C4-2B (cell line): ENCODE results near the gene SOX2.

Experiments
- H3K27ac ChIP-seq: fragments of 450-650 bp; 2 replicates; pipeline ENCODE4 v1.5.1; 2017
- ZFX ChIP-seq: fragments of 450-650 bp; IDR thresholded peaks from 2 replicates; pipeline ENCODE4 v1.6.1; 2017
- TF ChIP-seq, protein P1 (sequence below): fragments of 450-650 bp; conservative IDR thresholded peaks from 2 replicates; pipeline ENCODE4 v1.5.1; 2017; ENCODE audit warnings: mild to moderate bottlenecking

The SOX2 gene

DNA sequence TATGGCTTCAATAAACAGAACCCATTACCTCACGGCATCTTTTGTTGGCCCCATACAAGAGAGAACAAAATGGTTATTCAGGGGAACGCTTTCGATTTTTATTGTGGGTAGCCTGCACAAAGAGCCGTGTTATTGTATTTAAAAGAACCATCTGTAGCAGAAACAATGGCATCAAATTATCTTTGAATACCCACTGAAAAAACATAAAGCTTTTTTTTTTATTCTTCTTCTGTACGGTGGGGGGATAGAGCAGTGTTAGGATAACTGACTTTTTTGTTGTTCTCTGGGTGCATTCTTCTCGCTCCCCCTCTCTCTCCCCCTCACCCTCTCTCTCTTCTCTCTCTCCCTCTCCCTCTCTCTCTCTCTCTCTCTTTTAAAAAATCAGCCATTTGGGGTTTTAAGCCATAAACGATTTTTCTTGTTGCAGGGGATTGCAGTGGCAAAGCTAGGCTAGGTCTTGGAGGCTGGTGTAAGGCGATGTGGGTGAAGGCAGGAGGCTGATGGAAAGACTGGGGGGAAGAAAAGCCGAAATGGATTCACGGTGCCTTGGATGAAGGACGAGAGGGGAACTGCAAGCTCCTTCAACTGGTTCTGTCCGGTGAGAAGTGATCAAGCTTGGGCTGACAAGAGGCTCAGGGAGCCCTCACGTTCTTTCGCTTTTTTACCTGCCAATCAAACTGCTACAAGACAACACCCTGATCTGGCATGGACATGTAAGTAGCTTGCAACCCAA lies 12.4 kb upstream of the SOX2 start:
- no peak overlapping the region for H3K27ac ChIP-seq
- TF ChIP-seq, protein P1, sequence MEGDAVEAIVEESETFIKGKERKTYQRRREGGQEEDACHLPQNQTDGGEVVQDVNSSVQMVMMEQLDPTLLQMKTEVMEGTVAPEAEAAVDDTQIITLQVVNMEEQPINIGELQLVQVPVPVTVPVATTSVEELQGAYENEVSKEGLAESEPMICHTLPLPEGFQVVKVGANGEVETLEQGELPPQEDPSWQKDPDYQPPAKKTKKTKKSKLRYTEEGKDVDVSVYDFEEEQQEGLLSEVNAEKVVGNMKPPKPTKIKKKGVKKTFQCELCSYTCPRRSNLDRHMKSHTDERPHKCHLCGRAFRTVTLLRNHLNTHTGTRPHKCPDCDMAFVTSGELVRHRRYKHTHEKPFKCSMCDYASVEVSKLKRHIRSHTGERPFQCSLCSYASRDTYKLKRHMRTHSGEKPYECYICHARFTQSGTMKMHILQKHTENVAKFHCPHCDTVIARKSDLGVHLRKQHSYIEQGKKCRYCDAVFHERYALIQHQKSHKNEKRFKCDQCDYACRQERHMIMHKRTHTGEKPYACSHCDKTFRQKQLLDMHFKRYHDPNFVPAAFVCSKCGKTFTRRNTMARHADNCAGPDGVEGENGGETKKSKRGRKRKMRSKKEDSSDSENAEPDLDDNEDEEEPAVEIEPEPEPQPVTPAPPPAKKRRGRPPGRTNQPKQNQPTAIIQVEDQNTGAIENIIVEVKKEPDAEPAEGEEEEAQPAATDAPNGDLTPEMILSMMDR = no peak
- no peak for TF ChIP-seq ZFX

DNA sequence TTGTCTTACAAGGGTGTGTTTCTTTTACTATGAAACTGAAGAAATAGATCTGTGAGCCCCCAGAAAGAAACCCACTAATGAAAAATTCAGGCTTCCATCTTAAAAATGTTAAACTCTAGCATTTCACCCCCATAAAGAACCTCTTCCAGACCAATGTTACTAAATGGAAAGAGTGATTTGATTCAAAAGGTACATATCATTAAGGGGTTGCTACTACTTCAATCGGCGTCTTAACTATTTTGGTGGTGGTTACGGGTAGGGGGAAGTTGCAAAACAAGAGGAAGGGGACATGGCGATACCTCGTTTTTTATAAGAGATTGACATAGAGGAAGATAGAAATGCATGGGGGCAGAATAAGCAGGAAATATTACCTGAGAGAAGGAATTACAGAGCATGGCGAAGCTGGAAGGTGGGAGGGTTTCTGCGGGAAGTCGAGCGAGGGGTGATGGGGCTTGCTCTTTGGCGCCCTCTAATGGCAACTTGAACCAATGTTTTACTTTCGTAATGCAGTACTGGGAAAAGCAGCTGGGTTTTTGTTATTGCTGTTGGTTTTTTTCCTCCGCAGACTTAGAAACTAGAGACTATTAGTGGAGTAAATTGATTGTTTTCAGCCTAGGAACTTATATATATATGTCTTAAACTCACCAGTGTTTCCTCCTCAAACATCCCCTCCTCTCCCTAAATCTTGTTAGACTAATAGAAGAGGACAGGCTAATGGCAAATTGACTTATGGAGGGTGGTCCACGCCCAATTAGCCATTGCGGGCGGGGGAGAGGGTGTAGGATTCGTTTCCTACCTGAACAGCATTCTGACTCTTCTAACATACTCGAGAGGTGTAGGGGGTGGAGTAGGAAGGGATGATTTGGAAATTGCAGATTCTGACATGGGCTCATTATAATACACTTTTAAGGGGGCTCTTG lies 11.3 kb upstream of the SOX2 start:
- H3K27ac ChIP-seq = no peak overlapping the region

DNA sequence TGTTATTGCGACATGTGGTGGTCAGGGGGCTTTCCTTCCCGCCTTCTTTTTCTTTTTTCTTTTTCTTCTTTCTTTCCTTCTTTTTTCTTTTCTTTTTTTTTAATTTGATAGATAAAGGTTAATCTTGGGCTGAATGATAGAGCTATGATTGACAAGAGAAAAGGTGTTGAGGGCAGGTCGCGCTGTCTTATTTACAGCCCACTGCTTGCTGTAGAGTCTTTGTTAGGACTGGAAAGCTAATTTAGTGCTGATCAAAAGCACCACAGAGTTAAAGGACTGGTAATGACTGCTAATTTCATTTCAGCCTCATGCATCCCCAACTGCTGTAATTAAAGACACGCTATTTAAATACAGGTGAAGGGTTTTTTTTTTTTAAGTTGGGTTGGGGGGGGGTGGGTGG lies 10.6 kb upstream of the SOX2 start:
- no peak overlapping the region for H3K27ac ChIP-seq
- TF ChIP-seq, protein P1 = no peak
- TF ChIP-seq ZFX = no peak

More for the DNA sequence above, 11.3 kb upstream of the SOX2 start:
- TF ChIP-seq ZFX = no peak
- TF ChIP-seq, protein P1 = peak; percentile 95

DNA sequence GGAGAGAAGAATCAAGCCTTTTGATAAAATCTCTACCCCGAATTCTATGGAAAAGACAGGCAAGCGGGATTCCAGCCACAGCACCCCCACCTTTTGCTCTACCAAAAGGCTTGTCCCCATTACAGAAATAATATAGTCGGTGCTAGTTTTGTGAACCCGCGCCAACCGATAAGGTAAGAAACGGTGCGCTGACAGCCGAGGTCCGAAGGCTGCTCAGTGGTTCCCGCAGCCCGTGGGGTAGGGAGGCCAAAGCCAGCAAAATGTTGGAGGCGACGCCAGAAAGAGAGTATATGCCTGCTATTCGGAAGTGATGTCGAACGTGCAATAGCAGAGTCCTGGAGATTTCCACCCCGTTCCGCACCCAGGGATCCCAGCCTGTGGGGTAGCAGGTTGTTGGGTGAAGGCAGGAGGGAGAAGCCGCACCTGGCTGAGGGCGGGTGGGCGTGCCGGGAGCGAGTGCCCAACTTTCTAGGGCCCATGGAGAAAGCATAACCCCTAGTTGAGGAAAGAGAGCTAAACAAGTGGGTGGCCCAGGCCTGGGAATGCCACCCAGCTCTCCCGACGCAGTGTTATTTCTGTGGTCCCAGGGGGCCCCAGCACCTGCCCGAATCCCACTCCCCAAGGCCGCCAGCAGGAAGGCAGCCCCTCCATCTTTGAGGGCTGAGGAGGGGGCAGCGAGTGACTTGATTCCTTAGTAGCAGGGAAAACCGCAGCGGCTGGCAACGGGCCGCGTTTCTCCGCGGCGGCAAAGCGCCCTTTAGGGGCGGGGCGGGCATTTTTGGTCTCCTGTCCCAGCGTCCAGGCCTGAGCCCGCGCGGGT lies 7.9 kb upstream of the SOX2 start:
- no peak overlapping the region for H3K27ac ChIP-seq
- no peak for TF ChIP-seq ZFX
- TF ChIP-seq, protein P1 = no peak

DNA sequence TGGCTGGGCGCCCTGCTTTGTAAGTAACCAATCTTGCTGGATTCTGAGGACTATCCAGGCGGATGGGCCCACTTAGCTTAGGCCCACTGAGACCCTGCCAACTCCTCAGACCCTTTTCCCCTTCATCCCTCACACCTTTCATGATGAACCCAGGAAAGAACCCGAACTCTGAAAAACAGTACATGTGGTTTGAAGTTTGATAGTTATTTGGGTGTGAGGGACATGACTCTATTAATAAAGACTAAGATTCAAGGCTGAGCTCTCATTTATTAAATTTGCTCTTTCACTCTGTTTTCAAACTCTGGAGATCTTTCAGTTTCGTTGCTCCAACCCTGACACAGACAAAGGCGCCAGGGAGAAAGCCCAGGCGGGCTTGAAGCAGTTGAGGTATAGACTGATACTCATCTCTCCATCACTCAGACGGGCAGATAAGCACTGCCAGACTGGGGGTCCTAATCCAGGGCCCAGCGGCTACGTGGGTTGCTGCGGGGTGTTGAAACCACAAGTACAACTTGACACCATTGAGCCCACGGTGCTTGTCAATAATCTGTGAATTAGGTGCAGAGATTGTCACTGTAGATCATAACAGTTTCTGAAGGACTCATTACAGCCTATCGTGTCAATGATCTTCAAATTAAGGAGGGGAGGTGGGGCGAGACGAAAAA lies 7.2 kb upstream of the SOX2 start:
- TF ChIP-seq, protein P1 = no peak
- no peak for TF ChIP-seq ZFX

DNA sequence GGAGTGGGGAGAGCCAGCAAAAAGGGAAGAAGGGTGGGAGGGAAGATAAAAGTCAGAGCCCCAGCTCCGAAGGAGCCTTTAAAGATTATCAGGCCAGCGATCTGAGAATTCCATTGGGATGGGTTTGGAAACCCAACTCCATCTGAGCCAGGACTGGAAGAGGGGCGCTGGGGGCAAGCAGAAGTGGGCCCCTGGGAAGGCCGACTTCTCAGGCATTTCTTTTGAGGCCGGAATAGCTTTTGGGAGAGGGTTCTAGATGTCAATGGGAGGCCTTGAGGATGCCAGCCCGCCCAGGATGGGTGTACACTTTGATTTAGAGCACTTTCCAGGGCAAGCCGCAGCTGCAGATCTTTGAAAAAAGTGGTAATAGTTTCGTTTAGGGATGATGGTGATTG lies 6.6 kb upstream of the SOX2 start:
- TF ChIP-seq ZFX = no peak
- TF ChIP-seq, protein P1 = no peak
- no peak overlapping the region for H3K27ac ChIP-seq

More for the DNA sequence above, 7.2 kb upstream of the SOX2 start:
- no peak overlapping the region for H3K27ac ChIP-seq
